Renal cortex interstitium (tissue), 11 donors: ENCODE results near the gene KRTAP17-1. TPM values are rescaled to one million over a fixed set of nuclear protein-coding genes. Genes with fewer than 3 reads are reported as not detected.
"Not testable (repeated sequence)": the region's sequence is repeated elsewhere in the genome, so short reads cannot be mapped to it uniquely, and the experiment has no call there.

Experiments used
- DNase-seq, 11 donors: peaks; one replicate each; pipeline ENCODE4 v3.0.0-alpha.2; 2013; ENCODE audit warnings: low read depth in 9 of 11, low spot score in 4 of 11; ENCODE audit errors: extremely low read depth in 1 of 11
- polyA plus RNA-seq, 3 donors: library from polyadenylated mRNA; unstranded; fragments of 120-200 nt; gene quantifications; one replicate each; pipeline ENCODE4 v1.2.1, GENCODE V29; 2013; ENCODE audit not compliant: insufficient read length in 3 of 3

KRTAP17-1 gene
- polyA plus RNA-seq, 3 donors: 0.17 TPM; not detected in 2

DNA sequence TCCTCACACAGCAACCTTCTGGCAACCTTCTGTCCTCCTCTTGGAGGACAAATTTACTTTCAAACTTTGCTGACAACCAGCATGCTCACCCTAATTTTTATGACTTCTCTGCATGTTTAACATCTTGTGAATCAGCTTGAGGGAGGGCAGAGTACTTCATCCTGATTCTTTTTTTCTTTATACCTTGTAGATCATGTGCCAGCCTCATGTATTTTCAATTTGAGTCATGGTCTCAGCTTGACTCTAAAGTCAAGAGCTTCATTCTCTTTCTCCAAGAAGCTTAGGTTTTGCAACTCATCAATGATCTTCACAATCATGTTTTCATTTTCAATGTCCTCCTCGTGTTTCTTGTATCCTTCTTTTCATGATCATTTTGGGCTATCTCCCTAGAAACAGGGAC, 43.7 kb downstream of the KRTAP17-1 start:
- DNase-seq: no peak

DNA sequence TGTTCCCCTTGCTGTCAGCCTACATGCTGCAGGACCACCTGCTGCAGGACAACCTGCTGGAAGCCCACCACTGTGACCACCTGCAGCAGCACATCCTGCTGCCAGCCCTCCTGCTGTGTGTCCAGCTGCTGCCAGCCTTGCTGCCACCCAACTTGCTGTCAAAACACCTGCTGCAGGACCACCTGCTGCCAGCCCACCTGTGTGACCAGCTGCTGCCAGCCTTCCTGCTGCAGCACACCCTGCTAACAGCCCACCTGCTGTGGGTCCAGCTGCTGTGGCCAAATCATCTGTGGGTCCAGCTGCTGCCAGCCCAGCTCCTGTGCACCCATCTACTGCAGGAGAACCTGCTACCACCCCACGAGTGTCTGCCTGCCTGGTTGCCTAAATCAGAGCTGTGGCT, 44.2 kb downstream of the KRTAP17-1 start:
- DNase-seq: not testable (repeated sequence)

DNA sequence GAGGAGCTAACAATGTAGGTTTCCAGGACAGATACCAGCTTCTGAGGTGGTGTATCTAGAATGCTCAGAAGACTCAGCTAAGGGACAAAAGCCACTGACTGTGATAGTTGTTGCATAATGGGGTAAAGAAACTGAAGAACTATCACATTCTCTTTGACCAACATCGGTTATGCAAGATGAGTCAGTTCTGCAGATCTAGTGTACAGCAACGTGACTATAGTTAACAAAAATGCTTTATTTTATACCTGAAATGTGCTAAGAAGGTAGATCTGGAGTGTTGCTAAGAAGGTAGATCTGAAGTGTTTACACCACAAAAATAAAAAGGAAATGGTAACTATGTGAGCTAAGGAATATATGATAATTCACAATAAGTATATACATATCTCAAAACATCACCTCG, 47.8 kb downstream of the KRTAP17-1 start:
- no peak for DNase-seq

GRCh38 chr17:41265078-41265477, 50.4 kb downstream of the KRTAP17-1 start, which contains the start of gene KRTAP9-6:
TSS of gene KRTAP9-6 (plus strand) at chr17:41265378. CDS start at chr17:41265378, 0 bp downstream.
- no peak for DNase-seq

Other genes starting within 250 kb of the KRTAP17-1 start
- gene KRTAP2-4, start 249.8 kb downstream of the KRTAP17-1 start, polyA plus RNA-seq: not detected
- not detected for gene KRTAP4-7, start 231.6 kb downstream of the KRTAP17-1 start, polyA plus RNA-seq
- not detected for gene KRTAP4-8, start 217.6 kb downstream of the KRTAP17-1 start, polyA plus RNA-seq
- gene KRTAP4-16, start 213.5 kb downstream of the KRTAP17-1 start, polyA plus RNA-seq: not detected
- gene KRTAP4-9, start 210.3 kb downstream of the KRTAP17-1 start, polyA plus RNA-seq: not detected
- gene KRTAP4-11, start 197.3 kb downstream of the KRTAP17-1 start, polyA plus RNA-seq: not detected
- gene KRTAP4-12, start 191.5 kb downstream of the KRTAP17-1 start, polyA plus RNA-seq: not detected
- gene KRTAP4-6, start 175.2 kb downstream of the KRTAP17-1 start, polyA plus RNA-seq: not detected
- gene KRTAP4-5, start 165.9 kb downstream of the KRTAP17-1 start, polyA plus RNA-seq: not detected
- not detected for gene KRTAP4-4, start 155.0 kb downstream of the KRTAP17-1 start, polyA plus RNA-seq
- not detected for gene KRTAP4-3, start 147.5 kb downstream of the KRTAP17-1 start, polyA plus RNA-seq
- not detected for gene KRTAP4-2, start 137.5 kb downstream of the KRTAP17-1 start, polyA plus RNA-seq
- gene KRTAP4-1, start 130.8 kb downstream of the KRTAP17-1 start, polyA plus RNA-seq: not detected
- not detected for gene KRTAP9-1, start 125.8 kb downstream of the KRTAP17-1 start, polyA plus RNA-seq
- gene KRTAP9-2, start 89.1 kb downstream of the KRTAP17-1 start, polyA plus RNA-seq: not detected
- gene KRTAP9-3, start 83.3 kb downstream of the KRTAP17-1 start, polyA plus RNA-seq: not detected
- gene KRTAP9-8, start 77.7 kb downstream of the KRTAP17-1 start, polyA plus RNA-seq: not detected
- gene KRTAP9-4, start 66.0 kb downstream of the KRTAP17-1 start, polyA plus RNA-seq: not detected
- gene KRTAP9-9, start 60.3 kb downstream of the KRTAP17-1 start, polyA plus RNA-seq: not detected
- gene KRTAP9-6, start 50.3 kb downstream of the KRTAP17-1 start, polyA plus RNA-seq: under 1 TPM in 1 of 3 donors, not detected in 2; 0.19 TPM
- not detected for gene KRTAP9-7, start 40.0 kb downstream of the KRTAP17-1 start, polyA plus RNA-seq
- not detected for gene KRTAP29-1, start 12.9 kb downstream of the KRTAP17-1 start, polyA plus RNA-seq
- gene KRTAP16-1, start 6.4 kb downstream of the KRTAP17-1 start, polyA plus RNA-seq: not detected
- not detected for gene KRT33A, start 35.1 kb upstream of the KRTAP17-1 start, polyA plus RNA-seq
- gene KRT33B, start 54.1 kb upstream of the KRTAP17-1 start, polyA plus RNA-seq: not detected
- gene KRT34, start 66.6 kb upstream of the KRTAP17-1 start, polyA plus RNA-seq: not detected
- not detected for gene KRT31, start 81.9 kb upstream of the KRTAP17-1 start, polyA plus RNA-seq
- not detected for gene KRT37, start 108.9 kb upstream of the KRTAP17-1 start, polyA plus RNA-seq
- not detected for gene KRT38, start 125.3 kb upstream of the KRTAP17-1 start, polyA plus RNA-seq
- gene KRT32, start 151.7 kb upstream of the KRTAP17-1 start, polyA plus RNA-seq: not detected
- gene KRT35, start 165.4 kb upstream of the KRTAP17-1 start, polyA plus RNA-seq: not detected
- gene KRT36, start 174.2 kb upstream of the KRTAP17-1 start, polyA plus RNA-seq: not detected
- under 1 TPM; 0.20 to 0.42 (median 0.33) TPM for gene KRT13, start 189.9 kb upstream of the KRTAP17-1 start, polyA plus RNA-seq
- gene KRT15, start 203.2 kb upstream of the KRTAP17-1 start, polyA plus RNA-seq: 1 to 10 TPM in 1 of 3 donors, under 1 TPM in 2; 0.51 to 2.0 (median 0.72) TPM
- gene KRT19, start 212.6 kb upstream of the KRTAP17-1 start, polyA plus RNA-seq: 100 to 1,000 TPM; 155 to 178 (median 173) TPM